Measurements from ENCODE around the gene VMO1. TPM values are rescaled to one million over a fixed set of nuclear protein-coding genes. Genes with fewer than 3 reads are reported as not detected.

The VMO1 gene
- total and polyA plus RNA-seq, 2 donors (not counting 3 experiments of a cell fraction or from before 2014, with no cell fraction given), result 0.23 TPM; not detected in 1

DNA sequence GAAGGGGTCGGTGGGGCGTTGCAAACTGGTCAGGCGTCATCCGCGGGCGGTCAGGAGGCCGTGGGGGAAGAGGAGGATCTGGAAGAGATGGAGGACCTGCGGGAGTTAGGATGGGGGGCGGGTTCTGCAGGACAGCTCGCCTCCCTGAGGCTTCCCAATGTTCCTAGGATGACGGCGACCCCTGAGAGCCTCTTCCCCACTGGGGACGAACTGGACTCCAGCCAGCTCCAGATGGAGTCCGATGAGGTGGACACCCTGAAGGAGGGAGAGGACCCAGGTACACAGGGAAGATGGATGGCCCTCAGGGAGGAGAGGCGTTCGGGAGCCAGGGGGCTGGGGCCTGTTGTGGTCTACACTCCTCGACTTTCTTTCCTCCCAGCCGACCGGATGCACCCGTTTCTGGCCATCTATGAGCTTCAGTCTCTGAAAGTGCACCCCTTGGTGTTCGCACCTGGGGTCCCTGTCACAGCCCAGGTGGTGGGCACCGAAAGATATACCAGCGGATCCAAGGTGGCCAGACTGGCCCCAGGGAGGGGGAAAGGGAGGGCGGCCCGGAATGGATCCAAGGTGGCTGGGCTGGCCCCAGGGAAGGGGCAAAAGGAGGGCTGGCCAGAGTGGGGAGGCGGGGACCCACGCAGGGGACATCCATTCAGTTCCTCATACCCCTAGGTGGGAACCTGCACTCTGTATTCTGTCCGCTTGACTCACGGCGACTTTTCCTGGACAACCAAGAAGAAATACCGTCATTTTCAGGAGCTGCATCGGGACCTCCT lies 21.6 kb upstream of the VMO1 start:
- FAIRE-seq (no peak), DNase-seq (ENCODE audit: low read depth, low spot score) (no peak)
- Histone ChIP-seq H3K4me3 (replicated peaks in 1 of 3; ENCODE audit: insufficient read depth in 1 of 3, low read depth in 1 of 3, low read length in 3 of 3) (peak overlapping the region; percentile 5 to 96 (median 91)), H3K4me2 (ENCODE audit: insufficient read depth, low read length) (peak overlapping the region; percentile 50), H4K20me1 (replicated peaks; ENCODE audit: control insufficient read depth, extremely low read depth, insufficient read depth, low read length) (no peaks in the 10 kb centered on the region), H3K27me3 (ENCODE audit: control insufficient read depth in 2 of 2, insufficient read depth in 2 of 2, low read length in 2 of 2) (no peaks in the 10 kb centered on the region), H3K9ac (replicated peaks; ENCODE audit: extremely low read depth, insufficient read depth, low read length) (no peak overlapping the region), H3K9me1 (replicated peaks; ENCODE audit: control insufficient read depth, extremely low read depth, insufficient read depth, low read length) (no peaks in the 10 kb centered on the region), H3K9me3 (replicated peaks; ENCODE audit: control insufficient read depth, insufficient read depth, low read length) (no peaks in the 10 kb centered on the region), H3K36me3 (ENCODE audit: control insufficient read depth in 2 of 2, extremely low read depth in 1 of 2, insufficient read depth in 2 of 2, low read length in 2 of 2) (peaks cover 2 to 9% of the 10 kb centered on the region in 2 experiments), H3K79me2 (ENCODE audit: control insufficient read depth, insufficient read depth, low read length) (no peaks in the 10 kb centered on the region), H3K27ac (ENCODE audit: insufficient read depth, low read depth, low read length) (no peak overlapping the region), H2AFZ (ENCODE audit: low read depth, low read length) (peak overlapping the region; percentile 10), H3K4me1 (ENCODE audit: control insufficient read depth, extremely low read depth, insufficient read depth, low read length) (peaks cover 11% of the 10 kb centered on the region)
- no TSS peak for BruUV-seq (replicated peaks)
- ChIA-PET CTCF (interaction anchor here (1.0 to 3.2 kb wide), 7 partner anchors 18 to 98 kb away, joined by 3 to 14 read pairs (median 5); partner anchors contain the start of genes ARRB2 and VMO1), POLR2A (interaction anchor here (0.5 to 1.0 kb wide), 2 partner anchors 12 to 68 kb away, joined by 3 to 5 read pairs; partner anchors contain the start of gene PSMB6)
- TF ChIP-seq, protein P1, sequence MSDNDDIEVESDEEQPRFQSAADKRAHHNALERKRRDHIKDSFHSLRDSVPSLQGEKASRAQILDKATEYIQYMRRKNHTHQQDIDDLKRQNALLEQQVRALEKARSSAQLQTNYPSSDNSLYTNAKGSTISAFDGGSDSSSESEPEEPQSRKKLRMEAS (IDR thresholded peaks at IDR 0.05; ENCODE audit: insufficient read depth, insufficient read length), result no peak
- TF ChIP-seq EZH2 (IDR thresholded peaks at IDR 0.05; ENCODE audit: borderline replicate concordance, low read depth, low read length, severe bottlenecking), result no peak
- no peak for TF ChIP-seq POLR2AphosphoS5 (IDR thresholded peaks at IDR 0.05; ENCODE audit: insufficient read depth, low read depth, low read length)
- dilution Hi-C loops (cut with MboI; ENCODE audit: extremely low pct_ligation_motif_present, low sequenced_read_pairs) (no loop called here), intact Hi-C loops (cut with micrococcal nuclease) (loop anchor here (1.0 kb wide), 1 partner anchor 11 kb away; the partner anchor contains the start of gene PSMB6)
